GM21619 (cell line): ENCODE results near the gene SRPK2.
A peak's percentile ranks its signal among the peaks of the same experiment; 100 is the strongest.
"Not testable (repeated sequence)": the region's sequence is repeated elsewhere in the genome, so short reads cannot be mapped to it uniquely, and the experiment has no call there.

Source experiments
- ATAC-seq: cut with Tn5 transposase; IDR thresholded peaks from one replicate; pipeline ENCODE4 v1.9.1; 2021; ENCODE audit not compliant: unreplicated experiment

The SRPK2 gene

GRCh38 chr7:105198223-105198622 lies 190.5 kb downstream of the SRPK2 start:
- no peak for ATAC-seq

- no peak for ATAC-seq
Observed at GRCh38 chr7:105196473-105196872, 192.2 kb downstream of the SRPK2 start.

GRCh38 chr7:105195891-105196290 lies 192.8 kb downstream of the SRPK2 start:
- no peak for ATAC-seq

- ATAC-seq, result not testable (repeated sequence)
Observed at GRCh38 chr7:105194959-105195358, 193.8 kb downstream of the SRPK2 start.

GRCh38 chr7:105191331-105191730 lies 197.4 kb downstream of the SRPK2 start:
- ATAC-seq, result no peak

- ATAC-seq, result no peak
Observed at GRCh38 chr7:105189859-105190492, 198.7 kb downstream of the SRPK2 start.

- ATAC-seq, result no peak
Observed at GRCh38 chr7:105188201-105188600, 200.5 kb downstream of the SRPK2 start.

GRCh38 chr7:105187302-105188169 lies 201.2 kb downstream of the SRPK2 start:
- ATAC-seq, result peak; percentile 68

- ATAC-seq, result no peak
Observed at GRCh38 chr7:105185290-105186010, 203.3 kb downstream of the SRPK2 start.

GRCh38 chr7:105180002-105180401 lies 208.7 kb downstream of the SRPK2 start:
- ATAC-seq, result no peak

- no peak for ATAC-seq
Observed at GRCh38 chr7:105178928-105179541, 209.7 kb downstream of the SRPK2 start.

- no peak for ATAC-seq
Observed at GRCh38 chr7:105178177-105178576, 210.5 kb downstream of the SRPK2 start.

- ATAC-seq, result no peak
Observed at GRCh38 chr7:105177026-105177425, 211.7 kb downstream of the SRPK2 start.

GRCh38 chr7:105173586-105173985 lies 215.1 kb downstream of the SRPK2 start:
- no peak for ATAC-seq

GRCh38 chr7:105164751-105165150 lies 224.0 kb downstream of the SRPK2 start:
- no peak for ATAC-seq

- no peak for ATAC-seq
Observed at GRCh38 chr7:105163718-105164117, 225.0 kb downstream of the SRPK2 start.

GRCh38 chr7:105161366-105161765 lies 227.4 kb downstream of the SRPK2 start:
- ATAC-seq, result no peak

GRCh38 chr7:105157278-105157677 lies 231.4 kb downstream of the SRPK2 start:
- ATAC-seq, result no peak

- no peak for ATAC-seq
Observed at GRCh38 chr7:105156731-105157130, 232.0 kb downstream of the SRPK2 start.

GRCh38 chr7:105154084-105154483 lies 234.6 kb downstream of the SRPK2 start:
- no peak for ATAC-seq

- ATAC-seq, result no peak
Observed at GRCh38 chr7:105153531-105153930, 235.2 kb downstream of the SRPK2 start.
